Measurements from ENCODE around the gene ARMH1.

The ARMH1 gene

DNA sequence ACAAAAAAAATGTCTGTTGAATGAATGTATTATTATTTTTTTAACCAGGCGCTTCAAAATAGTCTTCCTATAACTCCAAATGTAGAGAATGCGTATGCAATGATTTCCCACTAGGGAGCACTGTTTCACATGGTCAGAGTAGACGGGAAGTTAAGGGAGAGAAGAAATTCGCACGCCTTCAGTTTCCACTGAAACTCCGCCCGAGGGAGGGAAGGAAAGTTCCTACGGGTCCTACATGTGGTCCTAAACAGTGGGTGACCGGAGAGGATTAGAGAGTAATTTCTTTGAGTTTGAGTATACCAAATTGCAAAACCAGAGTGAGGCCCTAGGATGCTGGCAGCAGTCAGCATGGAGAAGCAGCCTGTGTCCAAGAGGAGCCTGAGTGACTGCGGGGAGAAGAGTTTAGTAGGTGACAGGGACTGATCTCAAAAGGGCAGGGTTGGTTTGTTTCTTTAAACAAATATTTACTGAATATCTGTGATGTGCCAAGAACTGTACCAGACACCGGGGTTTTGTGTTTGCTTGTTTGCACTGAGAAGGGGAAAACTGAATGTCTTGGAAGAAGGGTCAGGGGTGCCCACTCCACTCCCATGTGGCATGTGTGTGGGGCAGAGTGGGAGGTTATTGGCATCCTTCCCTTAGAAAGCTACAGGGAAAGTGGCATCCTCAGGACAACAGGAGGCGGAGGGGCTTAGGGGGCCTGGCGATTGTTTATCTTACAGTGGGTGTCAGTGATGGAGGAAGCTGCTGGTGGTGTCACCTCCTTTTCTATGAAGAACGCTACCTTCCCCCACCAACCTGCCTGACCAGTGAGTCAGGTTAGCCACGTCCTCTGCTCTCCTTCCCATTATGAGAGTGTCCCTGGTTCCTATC, 33.7 kb downstream of the ARMH1 start:
- Mint-ChIP-seq H3K36me3 (ENCODE audit: low read depth) (no peaks in the 10 kb centered on the region), H3K27ac (peak overlapping the region; percentile 86), H3K9me3 (no peaks in the 10 kb centered on the region), H3K27me3 (no peaks in the 10 kb centered on the region), H3K4me3 (peak overlapping the region; percentile 69), H3K4me1 (peaks cover 18% of the 10 kb centered on the region)
- DNase-seq (peak; percentile 41), ATAC-seq (peak; percentile 61)

DNA sequence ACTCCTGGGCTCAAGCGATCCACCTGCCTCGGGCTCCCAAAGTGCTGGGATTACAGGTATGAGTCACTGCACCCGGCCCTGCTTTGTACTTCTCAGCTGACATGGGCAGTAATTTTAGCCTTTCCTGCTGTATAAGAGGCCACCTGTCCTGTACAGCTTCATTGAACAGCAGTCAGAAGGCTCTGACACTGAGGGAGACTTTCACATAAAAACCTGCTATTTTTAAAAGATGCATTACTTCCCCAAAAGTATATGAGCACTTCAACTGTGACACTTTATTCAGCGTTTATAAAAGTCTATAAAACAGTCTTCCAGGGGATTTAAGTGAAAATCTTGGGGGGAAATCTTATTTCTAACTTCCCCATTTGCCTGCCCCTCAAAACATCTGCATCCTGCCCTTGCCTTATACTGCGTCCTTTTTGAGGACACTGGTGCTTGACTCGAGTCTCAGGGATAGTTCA, 38.8 kb downstream of the ARMH1 start:
- ATAC-seq = no peak
- Mint-ChIP-seq H3K27me3 (no peaks in the 10 kb centered on the region), H3K9me3 (no peaks in the 10 kb centered on the region), H3K4me3 (no peak overlapping the region), H3K4me1 (peaks cover 43% of the 10 kb centered on the region), H3K27ac (no peak overlapping the region), H3K36me3 (ENCODE audit: low read depth) (no peaks in the 10 kb centered on the region)
- no peak for DNase-seq

- ATAC-seq (no peak), DNase-seq (no peak)
- peaks cover 46% of the 10 kb centered on the region for H3K4me1 Mint-ChIP-seq
- no peak overlapping the region for H3K27ac Mint-ChIP-seq
- H3K36me3 Mint-ChIP-seq (ENCODE audit: low read depth) = no peaks in the 10 kb centered on the region
- no peaks in the 10 kb centered on the region for H3K9me3 Mint-ChIP-seq
- H3K4me3 Mint-ChIP-seq = no peak overlapping the region
- H3K27me3 Mint-ChIP-seq = no peaks in the 10 kb centered on the region
Measured at GRCh38 chr1:44714532-44714931, 40.0 kb downstream of the ARMH1 start.

- ATAC-seq (peak; percentile 76), DNase-seq (peak; percentile 66)
- Mint-ChIP-seq H3K36me3 (ENCODE audit: low read depth) (no peaks in the 10 kb centered on the region), H3K27ac (no peak overlapping the region), H3K9me3 (no peaks in the 10 kb centered on the region), H3K27me3 (no peaks in the 10 kb centered on the region), H3K4me3 (no peak overlapping the region), H3K4me1 (peaks cover 49% of the 10 kb centered on the region)
Measured at GRCh38 chr1:44714944-44715571, 40.5 kb downstream of the ARMH1 start.

DNA sequence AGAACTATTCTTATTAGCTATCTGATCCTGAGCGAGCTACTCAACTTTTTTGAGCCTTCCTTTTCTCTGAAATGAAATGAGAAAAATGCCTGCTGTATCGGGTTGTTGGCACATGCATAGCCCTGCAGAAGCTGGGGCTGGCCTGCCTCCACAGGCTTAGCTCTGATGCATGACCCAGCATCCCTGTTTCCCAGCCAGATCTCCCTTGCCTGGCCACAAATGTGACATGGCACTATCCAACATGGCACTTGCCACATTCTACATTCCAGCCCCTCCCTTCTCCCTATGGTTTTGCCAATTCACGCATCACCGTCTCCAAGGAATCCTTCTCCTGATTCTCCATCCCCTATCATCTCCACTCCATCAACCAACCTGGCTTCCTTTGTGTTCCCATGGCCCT, 42.6 kb downstream of the ARMH1 start:
- no peak overlapping the region for H3K4me3 Mint-ChIP-seq

DNA sequence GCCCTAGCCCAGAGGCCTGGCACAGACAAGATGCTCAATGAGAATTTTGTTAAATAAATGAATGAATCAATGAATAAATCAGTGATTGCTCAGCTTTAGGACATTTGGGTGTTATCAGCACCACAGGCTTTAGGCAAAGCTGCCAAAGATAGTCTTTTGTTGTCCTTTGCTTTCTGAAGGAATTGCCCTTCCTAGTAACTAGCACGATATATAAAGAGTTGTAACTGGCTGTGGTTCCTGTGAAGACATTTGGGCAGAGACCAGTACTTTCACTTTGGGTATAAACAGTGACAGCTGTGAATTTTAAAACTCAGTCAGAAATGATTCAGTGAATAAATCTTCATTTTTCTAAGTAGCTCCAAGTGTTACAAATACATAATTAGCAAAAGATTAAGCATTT, 43.1 kb downstream of the ARMH1 start:
- Mint-ChIP-seq H3K36me3 (ENCODE audit: low read depth) (no peaks in the 10 kb centered on the region), H3K9me3 (no peaks in the 10 kb centered on the region), H3K27me3 (no peaks in the 10 kb centered on the region), H3K27ac (no peak overlapping the region), H3K4me1 (peaks cover 72% of the 10 kb centered on the region), H3K4me3 (no peak overlapping the region)
- DNase-seq = no peak
- ATAC-seq = no peak

More for the DNA sequence above, 42.6 kb downstream of the ARMH1 start:
- no peaks in the 10 kb centered on the region for H3K9me3 Mint-ChIP-seq
- no peaks in the 10 kb centered on the region for H3K27me3 Mint-ChIP-seq
- H3K27ac Mint-ChIP-seq = no peak overlapping the region
- ATAC-seq = no peak
- DNase-seq = no peak
- peaks cover 69% of the 10 kb centered on the region for H3K4me1 Mint-ChIP-seq
- H3K36me3 Mint-ChIP-seq (ENCODE audit: low read depth) = no peaks in the 10 kb centered on the region

DNA sequence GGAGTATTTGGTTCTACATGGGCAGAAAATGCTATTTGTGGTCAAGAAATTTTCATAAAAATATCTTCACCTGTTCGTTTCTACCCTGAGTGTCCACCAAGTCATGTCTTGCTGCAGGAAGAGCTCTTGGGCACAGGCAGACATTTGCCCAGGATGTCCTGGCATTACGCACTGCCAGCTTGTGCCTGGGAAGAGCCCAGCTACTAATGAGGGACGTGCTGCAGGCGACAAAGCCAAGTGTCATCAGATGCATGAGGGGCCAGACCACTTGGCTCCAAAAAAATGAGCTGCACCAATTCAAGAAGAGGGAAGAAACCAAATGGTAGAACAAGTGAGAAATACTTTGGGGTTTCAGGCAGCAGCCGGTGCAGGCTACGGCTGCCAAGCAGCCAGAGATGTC, 43.6 kb downstream of the ARMH1 start:
- peaks cover 76% of the 10 kb centered on the region for H3K4me1 Mint-ChIP-seq
- H3K36me3 Mint-ChIP-seq (ENCODE audit: low read depth) = no peaks in the 10 kb centered on the region
- DNase-seq (no peak), ATAC-seq (no peak)
- no peak overlapping the region for H3K27ac Mint-ChIP-seq
- H3K9me3 Mint-ChIP-seq = no peaks in the 10 kb centered on the region
- H3K27me3 Mint-ChIP-seq = no peaks in the 10 kb centered on the region
- no peak overlapping the region for H3K4me3 Mint-ChIP-seq

DNA sequence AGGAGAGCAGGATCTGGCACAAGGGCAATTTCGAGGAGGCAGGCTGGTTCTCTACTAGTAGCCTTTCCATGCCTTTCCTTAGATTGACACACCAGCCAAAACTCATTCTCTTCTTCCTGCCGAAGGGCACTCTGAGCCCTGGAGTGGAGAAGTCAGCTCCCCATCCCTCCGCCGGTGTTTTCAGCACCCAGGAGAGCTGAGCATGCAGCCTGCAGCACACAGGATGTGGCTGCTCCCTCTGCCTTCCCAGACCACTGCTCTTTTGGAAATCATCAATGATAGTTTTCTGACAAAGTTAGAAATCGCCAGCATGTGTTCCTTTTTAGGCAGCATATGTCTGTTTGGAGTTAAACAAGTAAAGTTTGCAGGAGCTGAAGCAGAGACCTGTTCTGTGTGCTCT, 44.8 kb downstream of the ARMH1 start:
- H3K4me3 Mint-ChIP-seq = no peak overlapping the region
- no peak overlapping the region for H3K27ac Mint-ChIP-seq
- DNase-seq (no peak), ATAC-seq (no peak)
- H3K4me1 Mint-ChIP-seq = peaks cover 86% of the 10 kb centered on the region
- H3K36me3 Mint-ChIP-seq (ENCODE audit: low read depth) = no peaks in the 10 kb centered on the region
- no peaks in the 10 kb centered on the region for H3K27me3 Mint-ChIP-seq
- H3K9me3 Mint-ChIP-seq = no peaks in the 10 kb centered on the region

GRCh38 chr1:44720281-44720680, 45.8 kb downstream of the ARMH1 start:
- Mint-ChIP-seq H3K4me1 (peaks cover 84% of the 10 kb centered on the region), H3K27me3 (no peaks in the 10 kb centered on the region), H3K36me3 (ENCODE audit: low read depth) (peaks cover 4% of the 10 kb centered on the region), H3K4me3 (no peak overlapping the region), H3K9me3 (no peaks in the 10 kb centered on the region), H3K27ac (peak overlapping the region; percentile 100)
- DNase-seq = no peak
- no peak for ATAC-seq

DNA sequence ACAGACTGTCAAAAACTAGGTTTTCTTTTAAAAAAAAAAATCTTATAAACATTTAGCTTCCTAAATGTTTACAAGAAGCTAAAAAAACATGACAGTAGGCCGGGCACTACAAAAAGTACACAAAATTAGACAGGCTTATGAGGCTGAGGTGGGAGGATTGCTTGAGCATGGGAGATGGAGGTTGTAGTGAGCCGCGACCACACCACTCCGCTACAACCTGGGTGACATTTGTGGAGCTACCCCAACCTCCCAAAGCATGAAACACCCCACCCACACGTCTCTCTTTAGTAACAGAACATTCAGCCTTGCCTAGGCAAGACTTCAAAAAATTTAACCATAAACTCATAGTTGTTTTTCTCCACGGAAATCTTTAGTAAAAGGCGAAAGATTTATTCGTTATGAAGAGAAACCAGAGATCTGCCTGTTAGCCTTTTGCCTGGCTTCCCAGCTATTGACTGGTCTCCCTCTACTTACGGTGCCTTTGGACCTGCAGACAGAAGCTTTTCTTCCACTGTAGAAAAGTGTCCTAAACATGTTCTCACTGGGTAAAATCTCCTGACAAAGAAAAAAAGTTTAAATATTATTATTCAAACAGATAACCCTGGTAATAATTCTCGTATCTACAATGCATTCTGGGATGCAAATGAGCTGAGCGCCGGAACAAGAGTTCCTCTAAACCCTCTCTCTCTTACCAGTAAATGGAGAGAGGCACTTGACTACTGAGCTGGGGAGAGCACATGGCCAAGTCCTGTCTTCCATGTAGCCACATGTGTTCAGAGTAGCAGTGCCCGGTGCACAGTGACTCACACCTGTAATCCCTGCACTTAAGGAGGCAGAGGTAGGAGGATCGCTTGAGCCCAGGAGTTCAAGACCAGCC, 47.2 kb downstream of the ARMH1 start:
- DNase-seq = peak; percentile 84
- peak overlapping the region; percentile 100 for H3K27ac Mint-ChIP-seq
- no peaks in the 10 kb centered on the region for H3K27me3 Mint-ChIP-seq
- peak overlapping the region; percentile 56 for H3K4me3 Mint-ChIP-seq
- H3K36me3 Mint-ChIP-seq (ENCODE audit: low read depth) = peaks cover 4% of the 10 kb centered on the region
- ATAC-seq = peak; percentile 91
- H3K9me3 Mint-ChIP-seq = no peaks in the 10 kb centered on the region
- peaks cover 81% of the 10 kb centered on the region for H3K4me1 Mint-ChIP-seq

DNA sequence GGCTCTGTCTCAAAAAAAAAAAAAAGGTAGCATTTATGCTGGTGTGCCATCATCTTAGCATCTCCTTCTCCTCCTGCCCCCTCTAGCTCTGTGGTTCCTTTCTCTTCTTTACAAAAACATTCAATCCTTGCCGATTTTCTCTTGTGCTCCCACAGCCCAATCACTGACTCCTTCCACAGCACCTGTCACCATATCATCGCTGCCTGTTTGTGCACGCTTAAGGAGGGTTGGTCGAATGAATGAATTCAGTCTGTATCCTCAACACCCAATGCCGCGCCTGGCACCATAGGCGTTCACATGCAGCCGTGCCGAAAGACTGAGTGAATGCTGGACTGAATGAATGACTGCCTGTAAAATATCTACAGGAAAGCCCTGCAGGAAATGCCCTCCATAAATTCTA, 48.5 kb downstream of the ARMH1 start:
- Mint-ChIP-seq H3K4me1 (peaks cover 78% of the 10 kb centered on the region), H3K9me3 (no peaks in the 10 kb centered on the region), H3K4me3 (peak overlapping the region; percentile 76), H3K27ac (peak overlapping the region; percentile 100), H3K36me3 (ENCODE audit: low read depth) (peaks cover 4% of the 10 kb centered on the region), H3K27me3 (no peaks in the 10 kb centered on the region)
- DNase-seq (peak; percentile 44), ATAC-seq (no peak)

DNA sequence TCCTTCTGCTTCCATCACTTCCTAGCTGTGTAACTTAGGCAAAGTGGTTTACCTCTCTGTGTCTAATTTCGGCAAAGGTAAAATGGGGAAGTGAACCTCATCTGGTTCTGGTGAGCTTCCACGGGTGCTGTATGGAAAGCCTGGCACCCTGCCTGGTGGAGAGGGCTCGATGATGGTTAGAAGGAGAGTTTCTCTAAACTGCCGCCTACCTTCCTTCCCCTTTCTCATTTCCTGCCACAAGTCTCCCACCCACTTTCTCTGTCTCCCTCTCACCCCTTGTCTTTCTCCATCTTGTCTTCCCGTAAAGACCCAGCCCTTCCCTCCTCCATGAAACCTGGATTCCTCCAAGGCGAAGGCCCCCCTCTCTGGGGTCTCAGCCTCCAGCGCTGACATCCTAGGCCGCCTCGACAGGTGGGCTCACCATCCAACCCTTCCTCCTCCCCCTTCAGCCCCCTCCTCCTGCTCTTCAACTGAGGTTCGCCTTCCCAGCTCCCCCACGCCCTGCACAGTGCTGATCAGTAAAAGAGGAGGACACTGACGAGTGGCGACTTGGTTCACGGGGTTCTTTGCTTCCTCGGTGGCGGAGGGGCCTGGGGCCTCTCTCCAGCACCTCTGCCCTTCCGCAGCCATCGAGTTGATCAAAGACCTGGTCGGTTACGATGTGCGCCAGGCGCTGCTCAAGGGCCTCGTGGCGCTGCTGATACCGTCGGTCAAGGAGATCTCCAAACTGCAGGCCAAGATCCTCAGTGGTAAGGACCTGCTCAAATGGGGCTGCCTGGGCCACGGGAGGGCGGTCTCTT, 49.2 kb downstream of the ARMH1 start:
- peaks cover 4% of the 10 kb centered on the region for H3K36me3 Mint-ChIP-seq (ENCODE audit: low read depth)
- ATAC-seq = peak; percentile 9
- peaks cover 73% of the 10 kb centered on the region for H3K4me1 Mint-ChIP-seq
- H3K9me3 Mint-ChIP-seq = no peaks in the 10 kb centered on the region
- H3K4me3 Mint-ChIP-seq = peak overlapping the region; percentile 76
- H3K27ac Mint-ChIP-seq = peak overlapping the region; percentile 100
- DNase-seq = peak; percentile 64
- no peaks in the 10 kb centered on the region for H3K27me3 Mint-ChIP-seq

DNA sequence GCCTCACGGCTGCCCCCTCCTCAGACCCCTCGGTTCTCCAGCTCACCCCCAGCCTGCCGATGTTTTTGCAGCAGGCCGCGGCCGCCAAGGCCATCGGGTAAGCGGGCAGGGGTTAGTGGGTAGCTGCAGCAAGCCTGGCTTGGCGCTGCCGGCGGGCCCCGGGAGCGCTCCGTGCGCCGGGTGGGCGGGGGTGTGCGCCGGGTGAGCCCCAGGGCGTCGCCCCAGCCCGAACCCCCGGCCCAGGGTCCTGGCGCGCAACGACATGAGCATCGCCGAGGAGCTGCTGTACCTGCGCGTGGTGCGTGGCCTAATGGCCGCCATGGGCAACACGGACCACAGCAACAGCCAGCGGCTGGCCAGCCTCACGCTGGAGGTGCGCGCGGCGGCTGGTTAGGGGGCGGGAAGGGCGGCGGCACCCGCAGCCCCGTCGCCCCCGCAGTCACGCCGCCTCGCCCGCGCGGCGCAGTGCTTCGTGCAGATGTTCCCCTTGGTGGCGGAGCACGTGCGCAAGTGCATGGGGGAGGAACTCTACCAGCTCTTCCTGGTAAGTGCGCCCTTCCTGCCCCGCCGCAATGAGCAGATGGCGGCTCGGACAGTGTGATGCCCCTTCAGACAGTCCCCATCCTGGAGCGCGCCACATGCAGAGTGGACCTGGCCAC, 49.9 kb downstream of the ARMH1 start:
- DNase-seq = no peak
- Mint-ChIP-seq H3K27ac (peak overlapping the region; percentile 69), H3K4me3 (peak overlapping the region; percentile 76)

More for the DNA sequence above, 49.9 kb downstream of the ARMH1 start:
- ATAC-seq = no peak
- no peaks in the 10 kb centered on the region for H3K9me3 Mint-ChIP-seq
- H3K4me1 Mint-ChIP-seq = peaks cover 72% of the 10 kb centered on the region
- H3K36me3 Mint-ChIP-seq (ENCODE audit: low read depth) = peaks cover 4% of the 10 kb centered on the region
- H3K27me3 Mint-ChIP-seq = no peaks in the 10 kb centered on the region
